K562 (cell line): Measurements from ENCODE around the gene IFI27L1. TPM values are rescaled to one million over a fixed set of nuclear protein-coding genes. Genes with fewer than 3 reads are reported as not detected.

Experiments
- FOXA3 ChIP-seq, 2 experiments: fragments of 450-650 bp in 1 of 2; sonication (generic) in 1 of 2; formaldehyde crosslinking; IDR thresholded peaks in 1 of 2; conservative IDR thresholded peaks in 1 of 2; 2 replicates each; pipeline versions ENCODE4 v1.4.0 to v1.8.0; 2020 to 2022; ENCODE audit warnings: mild to moderate bottlenecking in 2 of 2, missing genetic modification reagents in 1 of 2
- NFIX ChIP-seq: fragments of 250-450 bp; sonication (Bioruptor Pico); IDR thresholded peaks from 2 replicates; pipeline ENCODE4 v1.4.0; 2020; ENCODE audit warnings: low read depth, mild to moderate bottlenecking, moderate library complexity
- TAF1 ChIP-seq: IDR thresholded peaks from 2 replicates; pipeline ENCODE4 v1.6.1; 2011; ENCODE audit warnings: mild to moderate bottlenecking, low read length, moderate library complexity; ENCODE audit not compliant: insufficient read depth, control insufficient read depth, severe bottlenecking; ENCODE audit errors: extremely low read depth
- ZNF316 ChIP-seq: fragments of 450-650 bp; IDR thresholded peaks from 2 replicates; pipeline ENCODE4 v1.6.1; 2016
- ZNF583 ChIP-seq: fragments of 250-450 bp; sonication (Bioruptor Pico); IDR thresholded peaks from 2 replicates; pipeline ENCODE4 v1.4.0; 2020
- polyA plus RNA-seq, 8 experiments: library from polyadenylated mRNA; depleted of rRNA in 4 of 8; stranded (reverse) in 5 of 8; unstranded in 3 of 8; fragments of >200 nt; fragmentation: Nextera tagmentation in 2 of 8; fragmentation: Illumina TruSeq in 1 of 8; extraction: Ambion mirVana in 2 of 8; extraction: Trizol in 1 of 8; gene quantifications; 2 replicates each; pipeline versions ENCODE4 v1.2.1 to v1.2.3, GENCODE V29; 2011 to 2014; ENCODE audit warnings: inconsistent platforms in 1 of 8, missing spikeins in 1 of 8
- total RNA-seq, 7 experiments: library from RNA; depleted of rRNA in 6 of 7; stranded (reverse); fragments of >200 nt in 6 of 7; fragmentation: Illumina TruSeq in 2 of 7; extraction: Trizol in 2 of 7; gene quantifications; 2 replicates each; pipeline versions ENCODE4 v1.2.1 to v1.2.3, GENCODE V29; 2011 to 2021; ENCODE audit warnings: low replicate concordance in 1 of 7
- TF ChIP-seq, protein P1 (sequence below): fragments of 450-650 bp; IDR thresholded peaks from 2 replicates; pipeline ENCODE4 v1.6.1; 2016; ENCODE audit warnings: mild to moderate bottlenecking, moderate library complexity
- TF ChIP-seq, protein P2 (sequence below): sonication (generic); formaldehyde crosslinking; IDR thresholded peaks from 2 replicates; pipeline ENCODE4 v1.8.0; 2022; ENCODE audit warnings: mild to moderate bottlenecking, missing genetic modification reagents

Gene IFI27L1
- total and polyA plus RNA-seq, 9 of the 15 experiments (the other 6 are each of a cell fraction or from before 2014, with no cell fraction given): 14.5 to 28.0 (median 23.8) TPM

DNA sequence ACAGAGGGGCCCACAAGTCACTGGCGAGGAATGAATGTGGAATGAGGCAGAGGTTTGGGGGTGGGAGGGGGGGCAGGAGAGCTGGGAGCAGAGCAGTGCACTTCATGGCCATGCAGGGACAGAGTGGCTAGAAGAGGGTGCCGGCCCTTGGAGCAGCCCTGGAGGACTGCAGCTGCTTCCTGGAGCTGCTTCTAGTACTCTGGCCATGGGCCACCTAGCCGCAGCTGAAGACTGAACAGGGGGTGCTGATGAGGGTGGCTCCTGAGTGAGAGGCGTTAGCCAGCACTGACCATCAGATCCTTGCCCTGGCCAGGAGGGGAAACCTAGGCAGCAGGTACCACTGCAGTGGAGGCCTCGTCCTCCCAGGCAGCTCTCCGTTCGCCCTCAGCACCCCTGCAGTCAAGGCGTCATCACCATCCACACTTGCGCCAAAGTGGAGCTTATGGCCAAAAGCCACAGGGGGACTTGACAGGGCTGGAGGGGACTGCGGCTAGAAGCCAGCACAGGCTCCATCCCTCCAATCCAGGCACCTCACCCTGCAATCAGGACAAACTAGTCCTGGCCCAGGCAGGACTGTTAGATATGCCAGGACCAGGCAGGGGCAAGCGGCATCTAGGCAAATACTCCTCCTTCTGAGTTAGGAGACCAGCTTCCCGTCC, 38.5 kb upstream of the IFI27L1 start (continued):
- TF ChIP-seq, protein P1, sequence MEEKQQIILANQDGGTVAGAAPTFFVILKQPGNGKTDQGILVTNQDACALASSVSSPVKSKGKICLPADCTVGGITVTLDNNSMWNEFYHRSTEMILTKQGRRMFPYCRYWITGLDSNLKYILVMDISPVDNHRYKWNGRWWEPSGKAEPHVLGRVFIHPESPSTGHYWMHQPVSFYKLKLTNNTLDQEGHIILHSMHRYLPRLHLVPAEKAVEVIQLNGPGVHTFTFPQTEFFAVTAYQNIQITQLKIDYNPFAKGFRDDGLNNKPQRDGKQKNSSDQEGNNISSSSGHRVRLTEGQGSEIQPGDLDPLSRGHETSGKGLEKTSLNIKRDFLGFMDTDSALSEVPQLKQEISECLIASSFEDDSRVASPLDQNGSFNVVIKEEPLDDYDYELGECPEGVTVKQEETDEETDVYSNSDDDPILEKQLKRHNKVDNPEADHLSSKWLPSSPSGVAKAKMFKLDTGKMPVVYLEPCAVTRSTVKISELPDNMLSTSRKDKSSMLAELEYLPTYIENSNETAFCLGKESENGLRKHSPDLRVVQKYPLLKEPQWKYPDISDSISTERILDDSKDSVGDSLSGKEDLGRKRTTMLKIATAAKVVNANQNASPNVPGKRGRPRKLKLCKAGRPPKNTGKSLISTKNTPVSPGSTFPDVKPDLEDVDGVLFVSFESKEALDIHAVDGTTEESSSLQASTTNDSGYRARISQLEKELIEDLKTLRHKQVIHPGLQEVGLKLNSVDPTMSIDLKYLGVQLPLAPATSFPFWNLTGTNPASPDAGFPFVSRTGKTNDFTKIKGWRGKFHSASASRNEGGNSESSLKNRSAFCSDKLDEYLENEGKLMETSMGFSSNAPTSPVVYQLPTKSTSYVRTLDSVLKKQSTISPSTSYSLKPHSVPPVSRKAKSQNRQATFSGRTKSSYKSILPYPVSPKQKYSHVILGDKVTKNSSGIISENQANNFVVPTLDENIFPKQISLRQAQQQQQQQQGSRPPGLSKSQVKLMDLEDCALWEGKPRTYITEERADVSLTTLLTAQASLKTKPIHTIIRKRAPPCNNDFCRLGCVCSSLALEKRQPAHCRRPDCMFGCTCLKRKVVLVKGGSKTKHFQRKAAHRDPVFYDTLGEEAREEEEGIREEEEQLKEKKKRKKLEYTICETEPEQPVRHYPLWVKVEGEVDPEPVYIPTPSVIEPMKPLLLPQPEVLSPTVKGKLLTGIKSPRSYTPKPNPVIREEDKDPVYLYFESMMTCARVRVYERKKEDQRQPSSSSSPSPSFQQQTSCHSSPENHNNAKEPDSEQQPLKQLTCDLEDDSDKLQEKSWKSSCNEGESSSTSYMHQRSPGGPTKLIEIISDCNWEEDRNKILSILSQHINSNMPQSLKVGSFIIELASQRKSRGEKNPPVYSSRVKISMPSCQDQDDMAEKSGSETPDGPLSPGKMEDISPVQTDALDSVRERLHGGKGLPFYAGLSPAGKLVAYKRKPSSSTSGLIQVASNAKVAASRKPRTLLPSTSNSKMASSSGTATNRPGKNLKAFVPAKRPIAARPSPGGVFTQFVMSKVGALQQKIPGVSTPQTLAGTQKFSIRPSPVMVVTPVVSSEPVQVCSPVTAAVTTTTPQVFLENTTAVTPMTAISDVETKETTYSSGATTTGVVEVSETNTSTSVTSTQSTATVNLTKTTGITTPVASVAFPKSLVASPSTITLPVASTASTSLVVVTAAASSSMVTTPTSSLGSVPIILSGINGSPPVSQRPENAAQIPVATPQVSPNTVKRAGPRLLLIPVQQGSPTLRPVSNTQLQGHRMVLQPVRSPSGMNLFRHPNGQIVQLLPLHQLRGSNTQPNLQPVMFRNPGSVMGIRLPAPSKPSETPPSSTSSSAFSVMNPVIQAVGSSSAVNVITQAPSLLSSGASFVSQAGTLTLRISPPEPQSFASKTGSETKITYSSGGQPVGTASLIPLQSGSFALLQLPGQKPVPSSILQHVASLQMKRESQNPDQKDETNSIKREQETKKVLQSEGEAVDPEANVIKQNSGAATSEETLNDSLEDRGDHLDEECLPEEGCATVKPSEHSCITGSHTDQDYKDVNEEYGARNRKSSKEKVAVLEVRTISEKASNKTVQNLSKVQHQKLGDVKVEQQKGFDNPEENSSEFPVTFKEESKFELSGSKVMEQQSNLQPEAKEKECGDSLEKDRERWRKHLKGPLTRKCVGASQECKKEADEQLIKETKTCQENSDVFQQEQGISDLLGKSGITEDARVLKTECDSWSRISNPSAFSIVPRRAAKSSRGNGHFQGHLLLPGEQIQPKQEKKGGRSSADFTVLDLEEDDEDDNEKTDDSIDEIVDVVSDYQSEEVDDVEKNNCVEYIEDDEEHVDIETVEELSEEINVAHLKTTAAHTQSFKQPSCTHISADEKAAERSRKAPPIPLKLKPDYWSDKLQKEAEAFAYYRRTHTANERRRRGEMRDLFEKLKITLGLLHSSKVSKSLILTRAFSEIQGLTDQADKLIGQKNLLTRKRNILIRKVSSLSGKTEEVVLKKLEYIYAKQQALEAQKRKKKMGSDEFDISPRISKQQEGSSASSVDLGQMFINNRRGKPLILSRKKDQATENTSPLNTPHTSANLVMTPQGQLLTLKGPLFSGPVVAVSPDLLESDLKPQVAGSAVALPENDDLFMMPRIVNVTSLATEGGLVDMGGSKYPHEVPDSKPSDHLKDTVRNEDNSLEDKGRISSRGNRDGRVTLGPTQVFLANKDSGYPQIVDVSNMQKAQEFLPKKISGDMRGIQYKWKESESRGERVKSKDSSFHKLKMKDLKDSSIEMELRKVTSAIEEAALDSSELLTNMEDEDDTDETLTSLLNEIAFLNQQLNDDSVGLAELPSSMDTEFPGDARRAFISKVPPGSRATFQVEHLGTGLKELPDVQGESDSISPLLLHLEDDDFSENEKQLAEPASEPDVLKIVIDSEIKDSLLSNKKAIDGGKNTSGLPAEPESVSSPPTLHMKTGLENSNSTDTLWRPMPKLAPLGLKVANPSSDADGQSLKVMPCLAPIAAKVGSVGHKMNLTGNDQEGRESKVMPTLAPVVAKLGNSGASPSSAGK: no peak
- no peak for TF ChIP-seq NFIX
- TF ChIP-seq ZNF316: no peak
- TF ChIP-seq TAF1: no peak
- no peak for TF ChIP-seq ZNF583 (CRISPR knock-in tag)
- TF ChIP-seq FOXA3 (CRISPR knock-in tag; conservative IDR thresholded peaks at IDR 0.05 in 1 of 2, IDR thresholded peaks at IDR 0.05 in 1 of 2): no peak
- TF ChIP-seq, protein P2, sequence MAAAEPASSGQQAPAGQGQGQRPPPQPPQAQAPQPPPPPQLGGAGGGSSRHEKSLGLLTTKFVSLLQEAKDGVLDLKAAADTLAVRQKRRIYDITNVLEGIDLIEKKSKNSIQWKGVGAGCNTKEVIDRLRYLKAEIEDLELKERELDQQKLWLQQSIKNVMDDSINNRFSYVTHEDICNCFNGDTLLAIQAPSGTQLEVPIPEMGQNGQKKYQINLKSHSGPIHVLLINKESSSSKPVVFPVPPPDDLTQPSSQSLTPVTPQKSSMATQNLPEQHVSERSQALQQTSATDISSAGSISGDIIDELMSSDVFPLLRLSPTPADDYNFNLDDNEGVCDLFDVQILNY (CRISPR knock-in tag): no peak
